Urothelium cell line (cell line): ENCODE results near the gene FLOT1.

Experiments
- DNase-seq: peaks from one replicate; pipeline ENCODE4 v3.0.0; 2011; ENCODE audit warnings: low spot score, mixed read lengths
- FAIRE-seq: peaks from 2 replicates; lab custom pipeline; 2011; peaks lifted over from hg19 to GRCh38; lab: Jason Lieb, UNC

Gene FLOT1

GRCh38 chr6:30747902-30748769, 5.6 kb upstream of the FLOT1 start:
- FAIRE-seq = no peak
- DNase-seq = no peak

- no peak for FAIRE-seq
Measured at GRCh38 chr6:30747300-30747687, 4.8 kb upstream of the FLOT1 start.

GRCh38 chr6:30744054-30744805, 1.7 kb upstream of the FLOT1 start, which contains the start of gene IER3:
Gene IER3 (minus strand): TSS chr6:30744547. CDS start chr6:30744518, 29 bp downstream.
- FAIRE-seq = no peak

More at GRCh38 chr6:30747300-30747687, 4.8 kb upstream of the FLOT1 start:
- no peak for DNase-seq

GRCh38 chr6:30743099-30744053, 889 bp upstream of the FLOT1 start:
- FAIRE-seq = no peak
- no peak for DNase-seq

More at GRCh38 chr6:30744054-30744805, 1.7 kb upstream of the FLOT1 start, which contains the start of gene IER3:
- peak; percentile 87 for DNase-seq

- FAIRE-seq (no peak), DNase-seq (no peak)
Measured at GRCh38 chr6:30741789-30742315, 635 bp downstream of the FLOT1 start.

- DNase-seq = no peak
- FAIRE-seq = no peak
Measured at GRCh38 chr6:30741063-30741779, 1.3 kb downstream of the FLOT1 start.

GRCh38 chr6:30740540-30740870, 2.0 kb downstream of the FLOT1 start:
- FAIRE-seq (no peak), DNase-seq (no peak)

- DNase-seq (no peak), FAIRE-seq (no peak)
Measured at GRCh38 chr6:30738532-30738931, 4.0 kb downstream of the FLOT1 start.

- DNase-seq (no peak), FAIRE-seq (no peak)
Measured at GRCh38 chr6:30735668-30736314, 6.7 kb downstream of the FLOT1 start.

- DNase-seq = no peak
Measured at GRCh38 chr6:30732237-30732943, 10.1 kb downstream of the FLOT1 start.

GRCh38 chr6:30730601-30731435, 11.7 kb downstream of the FLOT1 start:
- DNase-seq (no peak), FAIRE-seq (no peak)

More at GRCh38 chr6:30732237-30732943, 10.1 kb downstream of the FLOT1 start:
- no peak for FAIRE-seq

- DNase-seq (no peak), FAIRE-seq (no peak)
Measured at GRCh38 chr6:30727920-30728553, 14.4 kb downstream of the FLOT1 start.

GRCh38 chr6:30726506-30727413, 15.7 kb downstream of the FLOT1 start:
- no peak for FAIRE-seq
- DNase-seq = no peak

GRCh38 chr6:30725713-30726505, 16.6 kb downstream of the FLOT1 start:
- DNase-seq (no peak), FAIRE-seq (no peak)

GRCh38 chr6:30724906-30725667, 17.4 kb downstream of the FLOT1 start:
- FAIRE-seq (no peak), DNase-seq (no peak)
